ENCODE data around the gene BLACAT1.

GRCh38 chr1:205472737-205473441 is 17.0 kb upstream of the BLACAT1 start:
- no peak for TF ChIP-seq CTCF (IDR thresholded peaks at IDR 0.05)
- no peak for TF ChIP-seq POLR2A (IDR thresholded peaks at IDR 0.05)
